SK-N-MC (cell line): ENCODE data around the gene PRKD1.

Experiments
- DNase-seq: peaks from one replicate; pipeline ENCODE4 v3.0.0-alpha.2; 2011; ENCODE audit warnings: low read depth, low spot score
- H3K27ac ChIP-seq: fragments of 200-600 bp; sonication (generic); 2 replicates; pipeline ENCODE4 v1.5.1; 2016; ENCODE audit warnings: mixed run types
- H3K36me3 ChIP-seq: fragments of 200-600 bp; sonication (generic); 2 replicates; pipeline ENCODE4 v1.6.1; 2017; ENCODE audit warnings: antibody characterized with exemption, low read length, mixed read lengths; ENCODE audit not compliant: insufficient read depth
- H3K4me3 ChIP-seq: fragments of 200-600 bp; sonication (generic); 2 replicates; pipeline ENCODE4 v1.5.1; 2016
- H3K9ac ChIP-seq: fragments of 200-600 bp; sonication (generic); 2 replicates; pipeline ENCODE4 v1.8.0; 2017; ENCODE audit warnings: mixed run types, mixed read lengths; ENCODE audit not compliant: insufficient read length
- H3K9me3 ChIP-seq: fragments of 200-600 bp; sonication (generic); 2 replicates; pipeline ENCODE4 v1.6.1; 2017; ENCODE audit warnings: low read depth, mild to moderate bottlenecking, antibody characterized with exemption, low read length, moderate library complexity, mixed read lengths
- EZH2 ChIP-seq: fragments of 200-600 bp; sonication (generic); IDR thresholded peaks from one replicate; pipeline ENCODE4 v1.6.1; 2017; ENCODE audit warnings: antibody characterized with exemption
- FOXP2 ChIP-seq: optimal IDR thresholded peaks from 2 replicates; pipeline ENCODE3; 2011; ENCODE audit warnings: mild to moderate bottlenecking, moderate library complexity; ENCODE audit not compliant: insufficient read depth; ENCODE audit errors: extremely low read length, control extremely low read depth
- POLR2AphosphoS5 ChIP-seq: IDR thresholded peaks from 2 replicates; pipeline ENCODE4 v1.6.1; 2012; ENCODE audit warnings: mild to moderate bottlenecking, low read depth, low read length, borderline replicate concordance

Gene PRKD1

DNA sequence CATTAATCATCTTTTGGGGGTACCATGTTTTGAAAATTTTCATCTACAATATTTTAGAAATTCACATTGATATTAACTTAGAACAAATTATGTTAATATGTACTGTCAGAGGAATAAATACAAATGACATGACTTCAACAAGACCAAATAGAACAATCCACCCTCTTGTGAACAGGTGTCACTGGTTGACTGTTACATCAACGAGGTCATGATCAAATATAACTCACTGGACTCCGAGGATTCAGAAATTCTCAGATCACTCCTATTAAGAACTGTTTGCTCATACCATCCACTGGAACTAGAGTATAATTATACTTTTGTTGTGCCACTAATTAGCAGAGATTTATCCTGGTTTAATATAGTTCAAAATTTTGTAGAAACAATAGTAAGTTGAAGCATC is 318.8 kb downstream of the PRKD1 start:
- DNase-seq: no peak
- H3K27ac ChIP-seq: no peak overlapping the region
- TF ChIP-seq POLR2AphosphoS5 (no peak), EZH2 (no peak), FOXP2 (no peak)
- no peaks in the 10 kb centered on the region for H3K9me3 ChIP-seq
- H3K9ac ChIP-seq: no peak overlapping the region
- H3K36me3 ChIP-seq: no peaks in the 10 kb centered on the region
- no peak overlapping the region for H3K4me3 ChIP-seq

DNA sequence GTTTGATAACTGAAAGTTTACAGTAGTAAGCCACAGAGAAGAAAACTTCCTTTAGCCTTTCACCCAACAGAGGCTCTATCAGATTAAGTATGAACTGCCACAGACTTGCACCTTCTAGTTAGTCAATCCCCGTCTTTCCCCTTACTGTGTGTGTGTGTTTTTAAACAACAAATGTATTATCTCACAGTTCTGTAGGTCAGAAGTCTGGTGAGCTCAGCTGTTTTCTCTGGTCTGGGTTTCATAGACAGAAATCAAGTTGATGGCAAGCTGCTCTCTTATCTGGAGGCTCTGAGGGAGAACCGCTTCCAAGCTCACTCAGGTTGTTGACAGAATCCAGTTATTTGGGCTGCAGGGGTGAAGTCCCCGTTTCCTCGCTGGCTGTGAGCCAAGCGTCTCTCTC is 320.5 kb downstream of the PRKD1 start:
- no peak for TF ChIP-seq POLR2AphosphoS5
- no peak for TF ChIP-seq EZH2
- no peak for TF ChIP-seq FOXP2
- Histone ChIP-seq H3K9ac (no peak overlapping the region), H3K4me3 (no peak overlapping the region), H3K9me3 (no peaks in the 10 kb centered on the region), H3K36me3 (no peaks in the 10 kb centered on the region), H3K27ac (no peak overlapping the region)
- no peak for DNase-seq

DNA sequence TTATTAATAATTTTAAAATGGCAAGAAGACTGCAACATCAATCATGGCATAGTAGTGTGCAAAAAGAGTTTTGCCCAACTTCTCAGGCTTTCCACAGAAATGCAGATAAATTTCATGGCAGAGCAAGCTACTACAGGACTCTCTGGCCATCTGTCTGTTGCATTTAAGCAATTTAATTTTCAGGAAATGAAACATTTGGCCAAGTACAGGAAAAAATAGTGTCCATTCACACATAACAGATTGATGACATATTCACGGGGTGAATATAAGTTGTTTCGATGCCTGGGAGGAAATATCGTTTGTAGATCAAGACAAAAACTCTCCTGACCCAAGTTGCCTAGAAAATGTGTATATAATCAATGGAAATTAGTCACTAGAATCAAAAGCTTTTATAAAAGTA is 324.0 kb downstream of the PRKD1 start:
- Histone ChIP-seq H3K27ac (no peak overlapping the region), H3K4me3 (no peak overlapping the region), H3K36me3 (no peaks in the 10 kb centered on the region), H3K9ac (no peak overlapping the region), H3K9me3 (no peaks in the 10 kb centered on the region)
- no peak for TF ChIP-seq FOXP2
- TF ChIP-seq POLR2AphosphoS5: no peak
- TF ChIP-seq EZH2: no peak
- DNase-seq: no peak

DNA sequence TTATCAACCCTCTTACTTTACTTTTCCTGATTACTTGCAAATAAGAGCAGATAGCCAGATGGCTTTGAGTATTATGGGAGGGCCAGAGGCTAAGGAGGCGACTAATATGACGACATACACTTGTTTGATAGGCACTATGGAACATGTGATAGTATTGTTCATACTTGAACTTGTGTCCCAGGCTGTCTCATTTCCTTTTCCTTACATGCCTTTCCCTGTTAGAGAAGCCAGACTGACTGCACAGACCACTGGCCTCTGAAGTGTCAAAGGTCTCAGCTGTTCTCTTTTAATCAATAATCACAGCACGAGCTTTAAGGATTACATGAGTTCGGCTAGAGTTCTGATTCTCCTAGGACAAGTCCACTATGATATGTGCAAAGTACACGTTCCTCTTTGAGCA is 326.0 kb downstream of the PRKD1 start:
- Histone ChIP-seq H3K9me3 (no peaks in the 10 kb centered on the region), H3K36me3 (no peaks in the 10 kb centered on the region), H3K4me3 (no peak overlapping the region), H3K9ac (no peak overlapping the region), H3K27ac (no peak overlapping the region)
- no peak for DNase-seq
- TF ChIP-seq FOXP2 (no peak), POLR2AphosphoS5 (no peak), EZH2 (no peak)

DNA sequence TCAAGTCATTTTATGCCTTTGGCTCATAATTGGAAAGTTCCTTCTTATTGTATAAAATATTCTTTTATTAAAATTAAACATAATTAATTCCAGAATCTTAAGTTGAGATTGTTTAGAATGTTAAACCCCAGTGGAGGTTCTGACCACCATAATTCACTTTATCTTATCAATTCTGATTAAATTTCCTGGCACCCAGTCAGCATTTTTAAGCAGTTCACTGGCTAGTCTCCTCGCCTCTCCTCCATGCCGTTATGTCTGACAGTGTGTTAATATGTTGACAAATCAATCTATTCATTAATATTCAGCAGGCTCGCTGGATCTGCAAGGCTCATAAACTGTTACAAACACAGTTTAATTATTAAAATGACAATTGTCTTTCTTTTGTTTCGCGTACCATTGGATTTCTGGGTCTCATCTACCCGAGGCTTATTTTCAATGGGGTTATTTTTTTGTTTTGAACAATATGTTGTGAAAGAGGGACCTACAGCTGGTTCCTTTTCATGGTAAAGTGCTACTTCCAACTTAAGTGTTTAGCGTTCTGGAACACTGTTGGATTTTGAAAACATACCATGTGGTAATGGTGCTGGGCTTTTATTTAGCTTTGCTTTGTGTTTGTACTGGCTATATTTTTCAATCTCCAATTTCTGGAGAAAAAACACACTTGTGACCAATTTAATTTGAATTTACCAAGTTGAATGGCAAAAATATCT is 339.7 kb downstream of the PRKD1 start:
- TF ChIP-seq EZH2 (no peak), FOXP2 (no peak), POLR2AphosphoS5 (no peak)
- no peak overlapping the region for H3K9ac ChIP-seq
- no peaks in the 10 kb centered on the region for H3K36me3 ChIP-seq
- DNase-seq: no peak
- H3K9me3 ChIP-seq: no peaks in the 10 kb centered on the region
- no peak overlapping the region for H3K27ac ChIP-seq
- H3K4me3 ChIP-seq: no peak overlapping the region

DNA sequence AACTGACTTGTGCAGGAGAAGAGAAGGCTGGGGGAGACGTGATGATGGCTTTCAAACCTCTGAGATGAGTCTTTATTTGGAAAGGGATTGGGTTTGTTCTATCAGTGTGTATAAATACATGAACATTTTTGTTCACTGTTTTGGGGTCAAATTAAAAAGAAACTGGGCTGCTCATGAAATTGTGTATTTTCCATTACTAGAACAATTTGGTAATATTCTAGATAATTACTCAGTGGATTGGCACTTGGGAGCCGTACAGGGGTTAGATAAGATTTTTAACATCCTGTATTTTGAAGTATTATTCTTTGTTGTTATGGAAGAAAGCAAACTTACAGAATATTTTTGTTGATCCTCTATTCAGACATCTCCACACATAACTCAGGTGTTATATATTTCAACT is 340.6 kb downstream of the PRKD1 start:
- TF ChIP-seq EZH2 (no peak), POLR2AphosphoS5 (no peak), FOXP2 (no peak)
- H3K27ac ChIP-seq: no peak overlapping the region

DNA sequence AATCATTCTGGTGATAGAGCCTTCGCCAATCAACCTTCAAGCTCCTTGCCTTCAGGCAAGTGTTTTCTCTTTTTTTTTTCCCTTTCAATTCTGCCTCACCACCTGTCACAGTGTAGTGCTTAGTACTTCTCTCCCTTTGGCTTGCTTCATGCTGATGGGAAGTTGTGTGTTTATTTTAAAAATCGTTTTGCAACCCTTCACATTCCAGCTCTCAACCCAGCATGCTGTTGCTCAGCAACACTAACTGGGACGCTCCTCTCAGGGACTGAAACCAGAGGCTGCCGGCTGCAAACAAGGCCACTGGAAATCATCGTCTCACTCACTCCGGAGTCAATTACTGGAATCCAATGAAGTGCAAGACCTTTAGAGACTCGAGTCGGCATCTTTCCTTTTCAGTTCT is 342.7 kb downstream of the PRKD1 start:
- Histone ChIP-seq H3K9ac (no peak overlapping the region), H3K27ac (no peak overlapping the region), H3K36me3 (no peaks in the 10 kb centered on the region), H3K4me3 (no peak overlapping the region), H3K9me3 (no peaks in the 10 kb centered on the region)
- TF ChIP-seq POLR2AphosphoS5: no peak
- DNase-seq: no peak

More for the DNA sequence above, 340.6 kb downstream of the PRKD1 start:
- no peak overlapping the region for H3K9ac ChIP-seq
- no peak overlapping the region for H3K4me3 ChIP-seq
- no peaks in the 10 kb centered on the region for H3K9me3 ChIP-seq
- no peak for DNase-seq
- H3K36me3 ChIP-seq: no peaks in the 10 kb centered on the region

DNA sequence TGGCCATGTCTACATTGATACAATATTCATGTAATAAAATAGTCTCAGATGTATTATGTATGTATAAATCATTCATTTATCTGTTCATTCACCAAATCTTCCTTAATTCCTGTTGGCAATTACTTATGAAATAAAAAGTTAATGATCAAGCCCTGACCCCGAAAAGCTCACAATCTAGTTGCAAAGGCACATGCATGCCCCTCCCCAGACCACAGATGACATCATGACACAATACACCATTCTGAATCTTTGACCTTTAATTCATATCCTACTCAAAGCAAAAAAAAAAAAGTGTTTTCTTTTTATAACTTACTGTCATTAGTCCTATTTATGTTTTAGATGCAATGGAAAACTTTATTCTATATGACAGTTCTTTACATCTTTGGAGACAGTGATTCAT is 346.9 kb downstream of the PRKD1 start:
- Histone ChIP-seq H3K36me3 (no peaks in the 10 kb centered on the region), H3K27ac (no peak overlapping the region), H3K9ac (no peak overlapping the region), H3K9me3 (no peaks in the 10 kb centered on the region), H3K4me3 (no peak overlapping the region)
- DNase-seq: no peak
- TF ChIP-seq FOXP2 (no peak), EZH2 (no peak)

DNA sequence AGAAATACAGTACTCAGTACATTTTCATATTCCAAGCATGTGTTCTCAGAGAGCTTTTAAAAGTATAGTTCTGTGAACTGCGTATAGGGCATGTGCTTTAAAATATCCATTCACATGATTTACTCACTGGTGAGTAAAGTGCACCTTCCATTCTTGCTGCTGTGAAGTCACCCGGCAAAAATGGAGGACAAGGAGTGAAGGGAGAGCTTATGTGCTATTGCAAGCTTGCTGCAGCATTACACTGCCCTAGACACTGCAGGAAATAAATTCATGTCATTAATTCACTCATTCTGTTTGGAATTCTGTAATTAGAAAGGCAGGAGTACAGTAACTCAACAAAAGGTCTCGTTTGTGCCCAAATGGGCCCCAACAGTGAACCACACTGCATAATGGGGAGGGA is 347.8 kb downstream of the PRKD1 start:
- TF ChIP-seq FOXP2 (no peak), EZH2 (no peak), POLR2AphosphoS5 (no peak)
- H3K27ac ChIP-seq: no peak overlapping the region
- no peaks in the 10 kb centered on the region for H3K9me3 ChIP-seq
- H3K9ac ChIP-seq: no peak overlapping the region
- H3K36me3 ChIP-seq: no peaks in the 10 kb centered on the region
- no peak overlapping the region for H3K4me3 ChIP-seq
- no peak for DNase-seq

DNA sequence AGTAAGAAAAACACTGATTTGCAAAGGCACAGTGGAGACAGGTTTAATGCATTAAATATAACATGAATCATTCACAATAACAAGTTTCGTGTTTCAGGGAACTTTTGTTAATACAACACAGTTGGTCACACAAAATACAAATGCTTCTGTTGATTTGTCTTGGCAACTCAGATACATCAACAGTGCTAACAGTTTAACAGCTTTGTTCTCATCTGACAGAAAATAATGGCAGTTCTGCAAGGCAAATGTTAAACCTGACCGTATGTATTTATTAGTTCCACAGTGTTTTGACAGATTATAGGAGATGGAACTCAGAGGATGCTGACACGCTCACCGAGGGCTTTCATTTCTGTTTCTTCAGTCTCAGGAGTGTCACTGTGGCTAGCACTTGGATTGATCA is 350.7 kb downstream of the PRKD1 start:
- H3K9me3 ChIP-seq: no peaks in the 10 kb centered on the region
- no peak overlapping the region for H3K27ac ChIP-seq
- TF ChIP-seq EZH2: no peak
- TF ChIP-seq FOXP2: no peak
- no peak for TF ChIP-seq POLR2AphosphoS5
- H3K4me3 ChIP-seq: no peak overlapping the region
- no peaks in the 10 kb centered on the region for H3K36me3 ChIP-seq
- DNase-seq: no peak
- H3K9ac ChIP-seq: no peak overlapping the region
